GM19023 (cell line): Measurements from ENCODE around the gene IL20RB.
A peak's percentile ranks its signal among the peaks of the same experiment; 100 is the strongest.
"Not testable (repeated sequence)": the region's sequence is repeated elsewhere in the genome, so short reads cannot be mapped to it uniquely, and the experiment has no call there.

Experiments
- ATAC-seq: cut with Tn5 transposase; IDR thresholded peaks from one replicate; pipeline ENCODE4 v1.9.1; 2021; ENCODE audit warnings: mild to moderate bottlenecking, moderate library complexity; ENCODE audit not compliant: unreplicated experiment

Gene IL20RB

DNA sequence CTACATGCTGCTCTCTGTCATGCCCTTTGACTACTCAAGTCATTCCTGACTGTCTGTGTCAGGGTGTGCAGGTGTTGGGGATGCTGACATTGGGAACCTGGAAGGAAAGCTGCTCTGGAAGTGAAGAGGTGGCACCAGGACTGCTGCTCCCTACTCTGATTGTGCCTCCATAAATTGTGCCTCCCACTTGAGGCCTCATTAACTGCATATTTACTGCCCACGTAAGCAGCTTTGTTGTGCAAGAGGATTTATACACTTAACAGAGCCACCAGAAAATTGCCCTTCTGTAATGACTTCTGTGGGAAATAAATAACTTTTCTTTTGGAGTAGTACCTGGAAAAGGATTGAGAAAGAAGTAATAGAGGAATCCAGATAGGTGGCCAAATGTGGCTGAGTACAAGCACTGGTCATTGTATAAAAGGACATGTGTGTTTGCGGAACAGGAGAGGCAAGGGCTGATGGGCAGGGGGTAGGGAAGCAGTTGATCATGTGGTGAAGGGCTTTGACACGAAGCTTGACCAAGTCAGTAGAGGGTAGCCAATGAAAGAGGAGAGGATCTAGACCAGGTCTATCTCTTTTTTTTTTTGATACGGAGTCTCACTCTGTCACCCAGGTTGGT, 24.8 kb downstream of the IL20RB start:
- no peak for ATAC-seq

GRCh38 chr3:136984837-136985236, 27.1 kb downstream of the IL20RB start:
- ATAC-seq = no peak

DNA sequence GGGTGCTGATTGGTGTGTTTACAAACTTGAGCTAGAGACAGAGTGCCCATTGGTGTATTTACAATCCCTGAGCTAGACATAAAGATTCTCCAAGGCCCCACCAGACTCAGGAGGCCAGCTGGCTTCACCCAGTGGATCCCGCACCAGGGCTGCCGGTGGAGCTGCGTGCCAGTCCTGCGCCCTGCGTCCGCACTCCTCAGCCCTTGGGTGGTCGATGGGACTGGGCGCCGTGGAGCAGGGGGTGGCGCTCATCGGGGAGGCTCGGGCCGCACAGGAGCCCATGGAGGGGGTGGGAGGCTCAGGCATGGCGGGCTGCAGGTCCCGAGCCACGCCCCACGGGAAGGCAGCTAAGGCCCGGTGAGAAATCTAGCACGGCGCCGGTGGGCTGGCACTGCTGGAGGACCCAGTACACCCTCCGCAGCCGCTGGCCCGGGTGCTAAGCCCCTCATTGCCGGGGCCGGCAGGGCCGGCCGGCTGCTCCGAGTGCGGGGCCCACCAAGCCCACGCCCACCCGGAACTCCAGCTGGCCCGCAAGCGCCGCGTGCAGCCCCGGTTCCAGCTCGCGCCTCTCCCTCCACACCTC, 29.7 kb downstream of the IL20RB start:
- not testable (repeated sequence) for ATAC-seq

- no peak for ATAC-seq
Measured at GRCh38 chr3:136988651-136989050, 30.9 kb downstream of the IL20RB start.

GRCh38 chr3:136989781-136990524, 32.2 kb downstream of the IL20RB start:
- no peak for ATAC-seq

DNA sequence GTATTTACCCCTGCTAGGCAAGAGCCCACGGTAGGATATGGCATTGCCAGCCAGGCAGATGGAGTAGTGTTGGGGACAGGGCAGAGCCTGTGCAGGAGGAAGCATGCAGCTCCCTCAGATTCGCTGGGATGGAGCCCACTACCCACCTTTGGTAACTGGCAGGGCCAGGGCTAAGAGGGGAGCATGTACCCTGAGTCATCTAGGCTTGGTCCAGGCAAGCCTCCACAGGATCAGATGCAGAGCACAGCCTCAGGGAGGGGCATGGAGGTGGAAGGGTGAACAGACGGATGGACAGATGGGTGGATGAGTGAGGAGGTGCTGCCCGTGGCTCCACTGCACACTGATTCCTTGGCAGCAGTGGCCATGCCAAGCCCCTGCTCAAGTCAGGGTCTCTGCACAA, 33.0 kb downstream of the IL20RB start:
- no peak for ATAC-seq

- ATAC-seq = no peak
Measured at GRCh38 chr3:136992115-136992514, 34.3 kb downstream of the IL20RB start.

DNA sequence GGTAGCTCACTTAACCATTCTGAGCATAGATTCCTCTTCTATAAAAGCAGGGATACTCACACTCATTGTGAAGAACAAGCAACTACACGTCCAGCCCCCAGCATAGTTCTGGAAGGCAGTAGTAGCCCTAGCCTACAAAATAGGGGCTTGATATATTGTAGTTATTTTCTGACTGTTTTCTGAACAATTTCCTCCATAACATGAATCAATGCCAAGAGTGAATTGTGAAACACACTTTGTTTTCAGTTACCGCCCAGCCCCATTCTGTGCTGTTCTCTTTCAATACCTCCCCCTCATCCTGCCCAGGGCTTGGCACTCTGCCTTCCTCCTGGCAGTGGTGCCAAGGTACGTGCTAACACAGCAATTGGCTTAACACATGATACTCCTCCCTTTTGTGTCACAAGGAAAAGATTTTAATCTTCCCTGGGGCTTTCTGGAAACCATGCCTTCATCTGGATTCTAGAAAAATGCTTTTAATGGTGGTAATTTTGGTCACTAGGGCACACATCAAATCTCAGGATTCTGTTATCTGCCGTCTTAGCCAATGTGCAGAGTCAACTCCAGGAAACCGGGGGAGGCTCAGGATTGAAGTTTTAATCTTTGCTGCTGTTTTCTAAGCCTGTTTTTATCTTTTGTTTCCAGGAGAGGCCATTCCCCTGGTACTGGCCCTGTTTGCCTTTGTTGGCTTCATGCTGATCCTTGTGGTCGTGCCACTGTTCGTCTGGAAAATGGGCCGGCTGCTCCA, 37.2 kb downstream of the IL20RB start:
- ATAC-seq = no peak

DNA sequence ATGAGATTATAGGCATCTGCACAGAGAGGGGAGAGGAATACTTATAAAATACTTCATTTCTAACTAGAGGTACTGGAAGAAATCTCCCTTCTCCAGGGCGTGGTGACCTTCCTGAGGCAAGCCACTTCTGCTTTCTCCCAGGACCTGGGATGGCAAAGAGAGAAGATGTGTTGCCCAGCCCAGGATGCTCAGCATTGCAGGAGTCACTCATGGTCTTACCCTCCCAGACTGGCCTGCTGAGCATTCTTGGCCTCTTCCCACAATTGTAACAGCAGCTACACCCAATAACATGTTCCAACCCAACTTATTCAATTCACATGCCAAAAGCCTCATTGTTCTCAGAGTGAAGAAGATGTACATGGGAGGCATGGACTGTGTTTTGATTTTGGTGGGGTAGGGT, 37.9 kb downstream of the IL20RB start:
- ATAC-seq = no peak

GRCh38 chr3:137000039-137000438, 42.3 kb downstream of the IL20RB start:
- ATAC-seq = no peak

- ATAC-seq = not testable (repeated sequence)
Measured at GRCh38 chr3:137007376-137007775, 49.6 kb downstream of the IL20RB start.

GRCh38 chr3:137008131-137008530, 50.3 kb downstream of the IL20RB start:
- ATAC-seq = no peak

DNA sequence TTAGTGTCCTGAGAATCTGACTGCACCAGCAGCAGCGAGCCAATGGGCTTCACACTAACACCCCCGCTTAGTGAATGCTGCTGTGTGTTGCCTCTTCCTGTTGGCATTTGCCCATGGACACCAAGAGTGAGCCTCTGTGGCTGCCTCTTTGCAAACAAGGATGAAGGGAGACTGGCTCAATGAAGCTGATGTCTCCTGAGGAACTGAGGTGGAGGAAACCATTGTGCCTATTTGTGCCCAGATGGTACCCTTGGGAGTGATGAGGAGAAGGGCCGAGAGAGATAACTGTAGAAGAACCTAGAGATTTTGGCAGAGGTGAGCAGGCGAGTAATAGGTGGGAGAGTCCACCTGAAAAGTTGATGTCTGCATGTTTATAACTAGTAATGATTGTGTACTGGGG, 51.2 kb downstream of the IL20RB start:
- ATAC-seq = no peak

- ATAC-seq = no peak
Measured at GRCh38 chr3:137010137-137010536, 52.4 kb downstream of the IL20RB start.

GRCh38 chr3:137011153-137011552, 53.4 kb downstream of the IL20RB start:
- ATAC-seq = no peak

GRCh38 chr3:137012097-137012501, 54.3 kb downstream of the IL20RB start:
- no peak for ATAC-seq

- ATAC-seq = peak; percentile 87
Measured at GRCh38 chr3:137013951-137014688, 56.3 kb downstream of the IL20RB start.

DNA sequence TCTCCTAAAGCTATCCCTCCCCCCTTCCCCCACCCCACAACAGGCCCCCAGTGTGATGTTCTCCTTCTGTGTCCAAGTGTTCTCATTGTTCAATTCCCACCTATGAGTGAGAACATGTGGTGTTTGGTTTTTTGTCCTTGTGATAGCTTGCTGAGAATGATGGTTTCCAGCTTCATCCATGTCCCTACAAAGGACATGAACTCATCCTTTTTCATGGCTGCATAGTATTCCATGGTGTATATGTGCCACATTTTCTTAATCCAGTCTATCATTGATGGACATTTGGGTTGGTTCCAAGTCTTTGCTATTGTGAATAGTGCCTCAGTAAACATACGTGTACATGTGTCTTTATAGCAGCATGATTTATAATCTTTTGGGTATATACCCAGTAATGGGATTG, 59.5 kb downstream of the IL20RB start:
- not testable (repeated sequence) for ATAC-seq

GRCh38 chr3:137020315-137020714, 62.5 kb downstream of the IL20RB start:
- ATAC-seq = no peak

DNA sequence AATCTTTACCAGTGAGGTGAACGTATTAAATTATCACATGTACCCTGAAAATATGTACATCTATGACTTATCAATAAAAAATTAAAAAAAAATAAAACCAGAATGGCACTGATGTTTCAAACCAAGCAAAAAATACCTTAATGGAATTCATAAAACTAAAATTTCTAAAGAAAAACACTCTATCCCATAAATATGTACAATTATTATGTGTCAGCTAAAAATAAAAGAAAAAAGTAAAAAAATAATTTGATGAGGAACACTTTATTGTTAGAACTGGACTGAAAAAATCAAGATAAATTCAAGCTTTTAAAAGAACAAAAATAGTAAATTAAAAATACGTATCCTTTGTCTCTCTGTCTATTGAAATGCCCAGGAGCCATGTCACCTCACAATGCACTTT, 63.1 kb downstream of the IL20RB start:
- no peak for ATAC-seq

DNA sequence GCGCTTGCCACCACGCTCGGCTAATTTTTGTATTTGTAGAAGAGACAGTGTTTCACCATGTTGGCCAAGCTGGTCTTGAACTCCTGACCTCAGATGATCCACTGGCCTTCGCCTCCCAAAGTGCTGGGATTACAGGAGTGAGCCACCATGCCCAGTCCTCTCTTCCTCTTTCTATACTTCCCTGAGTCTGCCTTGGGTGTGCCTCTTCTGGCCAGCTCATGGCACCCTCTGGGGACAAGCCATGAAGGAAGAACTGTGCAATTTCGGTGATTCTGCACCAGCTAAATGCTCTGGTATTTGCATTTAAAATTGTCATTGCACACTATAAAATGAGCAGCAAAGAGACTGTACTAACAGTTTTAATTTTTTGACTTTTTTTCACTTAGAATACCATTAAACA, 66.6 kb downstream of the IL20RB start:
- ATAC-seq = no peak
